ENCODE results near the gene BACH1. TPM values are rescaled to one million over a fixed set of nuclear protein-coding genes. Genes with fewer than 3 reads are reported as not detected.

BACH1 gene
- total and polyA plus RNA-seq, 10 of the 15 experiments (the other 5 are each of a cell fraction or from before 2014, with no cell fraction given), result 3.2 to 25.7 (median 10.5) TPM

DNA sequence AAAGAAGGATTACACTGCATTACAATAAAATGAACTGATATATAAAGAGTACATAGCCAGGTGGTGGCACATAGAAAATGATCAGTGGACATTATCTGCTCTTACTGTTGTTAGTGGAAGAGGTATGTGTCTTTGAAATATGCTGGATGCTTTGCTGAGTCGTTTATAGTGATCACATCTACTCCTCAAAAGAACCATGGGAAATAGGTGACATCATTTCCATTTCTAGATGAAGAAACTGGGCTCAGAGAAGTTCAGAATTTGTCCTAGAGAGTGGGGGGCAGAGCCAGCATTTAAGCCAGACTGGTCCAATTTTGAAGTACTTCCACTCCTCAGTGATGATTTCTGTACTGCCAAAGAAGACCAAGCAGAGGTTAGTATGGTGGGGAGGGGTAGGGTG is 34.0 kb upstream of the BACH1 start:
- RAD21 ChIA-PET (ENCODE audit: unreplicated experiment), result no interaction called here
- no TSS peak for BruUV-seq (replicated peaks)
- no peak overlapping the region for H3K4me2 ChIP-seq (ENCODE audit: control insufficient read depth, insufficient read depth)
- 43% methylated on average over 1 of the region's 1 CpG for WGBS (ENCODE audit: insufficient coverage, insufficient replicate concordance, low lambda C conversion rate, missing lambda C conversion rate)
- H3K9ac ChIP-seq (ENCODE audit: control insufficient read depth, insufficient read depth, low read length), result no peak overlapping the region
- no peaks in the 10 kb centered on the region for H3K36me3 ChIP-seq (ENCODE audit: control insufficient read depth in 2 of 2, insufficient read depth in 2 of 2, low read length in 1 of 2)
- DNase-seq (ENCODE audit: low read depth, low spot score) (no peak), FAIRE-seq (no peak), ATAC-seq (no peak)
- intact Hi-C loops (cut with micrococcal nuclease; ENCODE audit: unreplicated experiment), result no loop called here
- H3K4me3 ChIP-seq, result no peak overlapping the region
- CTCF ChIA-PET, result no interaction called here
- no peaks in the 10 kb centered on the region for H3K9me3 ChIP-seq (replicated peaks; ENCODE audit: control insufficient read depth, insufficient read depth, low read length)
- no peak for TF ChIP-seq MEF2B (IDR thresholded peaks at IDR 0.05; ENCODE audit: partially characterized antibody, poor library complexity, severe bottlenecking)
- TF ChIP-seq, protein P1, sequence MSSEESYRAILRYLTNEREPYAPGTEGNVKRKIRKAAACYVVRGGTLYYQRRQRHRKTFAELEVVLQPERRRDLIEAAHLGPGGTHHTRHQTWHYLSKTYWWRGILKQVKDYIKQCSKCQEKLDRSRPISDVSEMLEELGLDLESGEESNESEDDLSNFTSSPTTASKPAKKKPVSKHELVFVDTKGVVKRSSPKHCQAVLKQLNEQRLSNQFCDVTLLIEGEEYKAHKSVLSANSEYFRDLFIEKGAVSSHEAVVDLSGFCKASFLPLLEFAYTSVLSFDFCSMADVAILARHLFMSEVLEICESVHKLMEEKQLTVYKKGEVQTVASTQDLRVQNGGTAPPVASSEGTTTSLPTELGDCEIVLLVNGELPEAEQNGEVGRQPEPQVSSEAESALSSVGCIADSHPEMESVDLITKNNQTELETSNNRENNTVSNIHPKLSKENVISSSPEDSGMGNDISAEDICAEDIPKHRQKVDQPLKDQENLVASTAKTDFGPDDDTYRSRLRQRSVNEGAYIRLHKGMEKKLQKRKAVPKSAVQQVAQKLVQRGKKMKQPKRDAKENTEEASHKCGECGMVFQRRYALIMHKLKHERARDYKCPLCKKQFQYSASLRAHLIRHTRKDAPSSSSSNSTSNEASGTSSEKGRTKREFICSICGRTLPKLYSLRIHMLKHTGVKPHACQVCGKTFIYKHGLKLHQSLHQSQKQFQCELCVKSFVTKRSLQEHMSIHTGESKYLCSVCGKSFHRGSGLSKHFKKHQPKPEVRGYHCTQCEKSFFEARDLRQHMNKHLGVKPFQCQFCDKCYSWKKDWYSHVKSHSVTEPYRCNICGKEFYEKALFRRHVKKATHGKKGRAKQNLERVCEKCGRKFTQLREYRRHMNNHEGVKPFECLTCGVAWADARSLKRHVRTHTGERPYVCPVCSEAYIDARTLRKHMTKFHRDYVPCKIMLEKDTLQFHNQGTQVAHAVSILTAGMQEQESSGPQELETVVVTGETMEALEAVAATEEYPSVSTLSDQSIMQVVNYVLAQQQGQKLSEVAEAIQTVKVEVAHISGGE (CRISPR knock-in tag; IDR thresholded peaks at IDR 0.05), result no peak
- no peak for TF ChIP-seq EZH2 (IDR thresholded peaks at IDR 0.05; ENCODE audit: borderline replicate concordance, control insufficient read depth, low read depth, low read length)
- no peak for TF ChIP-seq RFX5 (IDR thresholded peaks at IDR 0.05; ENCODE audit: low read depth, low read length)
- TF ChIP-seq, protein P2, sequence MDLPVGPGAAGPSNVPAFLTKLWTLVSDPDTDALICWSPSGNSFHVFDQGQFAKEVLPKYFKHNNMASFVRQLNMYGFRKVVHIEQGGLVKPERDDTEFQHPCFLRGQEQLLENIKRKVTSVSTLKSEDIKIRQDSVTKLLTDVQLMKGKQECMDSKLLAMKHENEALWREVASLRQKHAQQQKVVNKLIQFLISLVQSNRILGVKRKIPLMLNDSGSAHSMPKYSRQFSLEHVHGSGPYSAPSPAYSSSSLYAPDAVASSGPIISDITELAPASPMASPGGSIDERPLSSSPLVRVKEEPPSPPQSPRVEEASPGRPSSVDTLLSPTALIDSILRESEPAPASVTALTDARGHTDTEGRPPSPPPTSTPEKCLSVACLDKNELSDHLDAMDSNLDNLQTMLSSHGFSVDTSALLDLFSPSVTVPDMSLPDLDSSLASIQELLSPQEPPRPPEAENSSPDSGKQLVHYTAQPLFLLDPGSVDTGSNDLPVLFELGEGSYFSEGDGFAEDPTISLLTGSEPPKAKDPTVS (IDR thresholded peaks at IDR 0.05; ENCODE audit: low read depth, low read length), result no peak
- no peak for TF ChIP-seq SP1 (IDR thresholded peaks at IDR 0.05; ENCODE audit: low read depth, low read length)
- TF ChIP-seq, protein P3, sequence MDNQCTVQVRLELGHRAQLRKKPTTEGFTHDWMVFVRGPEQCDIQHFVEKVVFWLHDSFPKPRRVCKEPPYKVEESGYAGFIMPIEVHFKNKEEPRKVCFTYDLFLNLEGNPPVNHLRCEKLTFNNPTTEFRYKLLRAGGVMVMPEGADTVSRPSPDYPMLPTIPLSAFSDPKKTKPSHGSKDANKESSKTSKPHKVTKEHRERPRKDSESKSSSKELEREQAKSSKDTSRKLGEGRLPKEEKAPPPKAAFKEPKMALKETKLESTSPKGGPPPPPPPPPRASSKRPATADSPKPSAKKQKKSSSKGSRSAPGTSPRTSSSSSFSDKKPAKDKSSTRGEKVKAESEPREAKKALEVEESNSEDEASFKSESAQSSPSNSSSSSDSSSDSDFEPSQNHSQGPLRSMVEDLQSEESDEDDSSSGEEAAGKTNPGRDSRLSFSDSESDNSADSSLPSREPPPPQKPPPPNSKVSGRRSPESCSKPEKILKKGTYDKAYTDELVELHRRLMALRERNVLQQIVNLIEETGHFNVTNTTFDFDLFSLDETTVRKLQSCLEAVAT (IDR thresholded peaks at IDR 0.05), result no peak
- no peak for TF ChIP-seq ZNF384 (IDR thresholded peaks at IDR 0.05; ENCODE audit: borderline replicate concordance, low read depth, low read length)
- no peaks in the 10 kb centered on the region for H3K27me3 ChIP-seq (replicated peaks in 1 of 2; ENCODE audit: control insufficient read depth in 2 of 2, insufficient read depth in 2 of 2, low read length in 1 of 2)
- H4K20me1 ChIP-seq (ENCODE audit: control insufficient read depth, insufficient read depth), result no peaks in the 10 kb centered on the region
- SMC1A ChIA-PET (ENCODE audit: uncharacterized antibody, unreplicated experiment), result no interaction called here
- H3K79me2 ChIP-seq (ENCODE audit: control insufficient read depth, insufficient read depth, low read length), result no peaks in the 10 kb centered on the region
- in situ Hi-C loops (cut with MboI), result no loop called here
- POLR2A ChIA-PET, result no interaction called here
- no peak overlapping the region for H3K27ac ChIP-seq (ENCODE audit: control insufficient read depth, insufficient read depth)
- H2AFZ ChIP-seq (ENCODE audit: control insufficient read depth, low read depth, low read length), result no peak overlapping the region
- H3K4me1 ChIP-seq (ENCODE audit: control insufficient read depth, insufficient read depth, low read length), result no peaks in the 10 kb centered on the region

Data from GM12878 (cell line).